NB4 (cell line): ENCODE measurements around the gene RBM38.

Experiments
- MAX ChIP-seq: IDR thresholded peaks from 2 replicates; pipeline ENCODE4 v1.6.1; 2011; ENCODE audit warnings: low read depth, low read length
- MYC ChIP-seq: IDR thresholded peaks from 2 replicates; pipeline ENCODE4 v1.6.1; 2011; ENCODE audit warnings: low read depth, low read length
- POLR2A ChIP-seq: IDR thresholded peaks from 2 replicates; pipeline ENCODE4 v1.6.1; 2011; ENCODE audit warnings: mild to moderate bottlenecking; ENCODE audit not compliant: insufficient read length; ENCODE audit errors: extremely low read depth
- TF ChIP-seq, protein P1 (sequence below): IDR thresholded peaks from one replicate; pipeline ENCODE4 v1.5.1; 2012; ENCODE audit warnings: low read depth, low read length

DNA sequence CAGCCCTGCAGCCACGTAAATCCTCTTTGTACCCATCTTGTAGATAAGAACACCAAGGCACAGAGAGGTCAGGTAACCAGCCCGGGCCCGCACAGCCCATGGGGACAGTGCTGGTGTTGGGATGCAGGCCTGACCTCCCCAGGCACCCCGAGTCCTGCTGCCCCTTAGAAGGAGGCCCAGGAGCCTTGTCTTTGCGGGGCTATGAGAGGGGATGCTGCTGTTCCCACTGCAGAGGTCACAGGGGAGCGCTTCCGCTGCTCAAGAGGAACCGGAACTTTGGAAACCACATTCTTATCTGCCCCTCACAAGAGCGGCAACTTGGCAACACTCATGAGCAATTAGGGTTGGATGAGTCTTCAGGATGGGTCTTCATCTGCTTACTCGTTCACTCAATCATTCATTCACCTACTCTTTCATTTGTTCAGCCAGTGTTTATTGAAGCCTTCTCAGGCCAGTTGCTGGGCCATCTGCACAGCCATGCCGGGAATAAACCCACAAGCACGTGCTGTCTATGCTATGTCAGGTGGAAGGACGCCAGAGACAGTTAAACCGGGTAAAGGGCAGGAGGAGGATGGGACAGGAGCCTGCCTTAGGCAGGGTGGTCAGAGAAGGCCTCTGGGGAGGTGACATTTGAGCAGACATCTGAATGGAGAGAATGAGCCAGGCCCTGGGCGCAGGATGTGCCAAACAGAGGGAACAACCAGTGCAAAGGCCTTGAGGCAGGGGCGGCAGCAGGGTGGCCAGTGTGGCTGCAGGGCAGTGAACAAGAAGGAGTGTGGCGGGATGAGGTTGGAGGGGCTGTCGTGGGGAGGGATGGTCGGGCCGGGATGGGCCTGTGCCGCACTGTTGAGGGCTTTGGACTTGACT, 60.8 kb downstream of the RBM38 start:
- no peak for TF ChIP-seq POLR2A
- TF ChIP-seq, protein P1, sequence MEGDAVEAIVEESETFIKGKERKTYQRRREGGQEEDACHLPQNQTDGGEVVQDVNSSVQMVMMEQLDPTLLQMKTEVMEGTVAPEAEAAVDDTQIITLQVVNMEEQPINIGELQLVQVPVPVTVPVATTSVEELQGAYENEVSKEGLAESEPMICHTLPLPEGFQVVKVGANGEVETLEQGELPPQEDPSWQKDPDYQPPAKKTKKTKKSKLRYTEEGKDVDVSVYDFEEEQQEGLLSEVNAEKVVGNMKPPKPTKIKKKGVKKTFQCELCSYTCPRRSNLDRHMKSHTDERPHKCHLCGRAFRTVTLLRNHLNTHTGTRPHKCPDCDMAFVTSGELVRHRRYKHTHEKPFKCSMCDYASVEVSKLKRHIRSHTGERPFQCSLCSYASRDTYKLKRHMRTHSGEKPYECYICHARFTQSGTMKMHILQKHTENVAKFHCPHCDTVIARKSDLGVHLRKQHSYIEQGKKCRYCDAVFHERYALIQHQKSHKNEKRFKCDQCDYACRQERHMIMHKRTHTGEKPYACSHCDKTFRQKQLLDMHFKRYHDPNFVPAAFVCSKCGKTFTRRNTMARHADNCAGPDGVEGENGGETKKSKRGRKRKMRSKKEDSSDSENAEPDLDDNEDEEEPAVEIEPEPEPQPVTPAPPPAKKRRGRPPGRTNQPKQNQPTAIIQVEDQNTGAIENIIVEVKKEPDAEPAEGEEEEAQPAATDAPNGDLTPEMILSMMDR, result no peak
- TF ChIP-seq MYC, result peak; percentile 58; the same call in 1 of the 2 replicates
- TF ChIP-seq MAX, result peak; percentile 96
